Measurements from ENCODE around the gene RAB5IF. TPM values are rescaled to one million over a fixed set of nuclear protein-coding genes. Genes with fewer than 3 reads are reported as not detected.
A peak's percentile ranks its signal among the peaks of the same experiment; 100 is the strongest.

RAB5IF gene
- total and polyA plus RNA-seq, 2 of the 13 experiments (the other 11 are each of a cell fraction or from before 2014, with no cell fraction given), result 261 to 305 TPM

DNA sequence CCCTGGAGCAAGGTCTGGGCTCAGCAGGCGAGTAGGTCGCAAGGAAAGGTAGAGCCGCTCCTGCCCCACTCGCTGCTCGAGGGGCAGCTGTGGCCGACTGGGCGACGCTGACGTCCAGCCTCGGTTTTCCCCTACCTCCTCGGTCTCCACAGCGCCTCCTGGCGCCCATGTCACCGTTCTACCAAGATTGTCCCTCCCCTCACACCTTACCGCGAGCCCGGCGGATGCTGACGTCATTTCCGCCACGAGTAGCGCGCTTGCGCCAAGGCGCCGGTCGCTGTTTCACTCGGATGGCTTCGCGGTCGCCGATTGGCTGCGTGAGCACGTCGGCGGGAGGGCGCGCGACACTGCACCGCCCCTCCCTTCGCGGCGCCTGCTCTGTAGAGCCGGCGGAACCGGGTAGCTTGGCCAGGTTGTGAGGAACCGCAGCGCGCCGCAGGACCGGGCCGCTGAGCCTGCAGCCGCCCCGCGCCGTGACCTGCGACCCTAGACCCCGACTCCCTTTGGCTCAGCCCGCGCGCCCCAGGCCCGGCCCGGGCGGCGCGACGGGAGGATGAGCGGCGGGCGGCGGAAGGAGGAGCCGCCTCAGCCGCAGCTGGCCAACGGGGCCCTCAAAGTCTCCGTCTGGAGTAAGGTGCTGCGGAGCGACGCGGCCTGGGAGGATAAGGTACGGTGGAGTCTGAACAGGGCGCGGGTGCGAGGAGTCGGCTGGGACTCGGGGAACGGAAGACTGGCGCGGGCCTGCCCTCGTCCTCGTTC, at the start of gene RAB5IF (continued):
- TF ChIP-seq NFKBIZ (CRISPR knock-in tag; IDR thresholded peaks at IDR 0.05), result peak; percentile 67; the same call in 1 of the 2 replicates
- peak; percentile 92 for TF ChIP-seq ELF1 (CRISPR knock-in tag; IDR thresholded peaks at IDR 0.05)
- TF ChIP-seq NBN (conservative IDR thresholded peaks at IDR 0.05), result no peak
- peak; percentile 97 for TF ChIP-seq KAT7 (CRISPR knock-in tag; IDR thresholded peaks at IDR 0.05; ENCODE audit: borderline replicate concordance)
- TF ChIP-seq, protein P1, sequence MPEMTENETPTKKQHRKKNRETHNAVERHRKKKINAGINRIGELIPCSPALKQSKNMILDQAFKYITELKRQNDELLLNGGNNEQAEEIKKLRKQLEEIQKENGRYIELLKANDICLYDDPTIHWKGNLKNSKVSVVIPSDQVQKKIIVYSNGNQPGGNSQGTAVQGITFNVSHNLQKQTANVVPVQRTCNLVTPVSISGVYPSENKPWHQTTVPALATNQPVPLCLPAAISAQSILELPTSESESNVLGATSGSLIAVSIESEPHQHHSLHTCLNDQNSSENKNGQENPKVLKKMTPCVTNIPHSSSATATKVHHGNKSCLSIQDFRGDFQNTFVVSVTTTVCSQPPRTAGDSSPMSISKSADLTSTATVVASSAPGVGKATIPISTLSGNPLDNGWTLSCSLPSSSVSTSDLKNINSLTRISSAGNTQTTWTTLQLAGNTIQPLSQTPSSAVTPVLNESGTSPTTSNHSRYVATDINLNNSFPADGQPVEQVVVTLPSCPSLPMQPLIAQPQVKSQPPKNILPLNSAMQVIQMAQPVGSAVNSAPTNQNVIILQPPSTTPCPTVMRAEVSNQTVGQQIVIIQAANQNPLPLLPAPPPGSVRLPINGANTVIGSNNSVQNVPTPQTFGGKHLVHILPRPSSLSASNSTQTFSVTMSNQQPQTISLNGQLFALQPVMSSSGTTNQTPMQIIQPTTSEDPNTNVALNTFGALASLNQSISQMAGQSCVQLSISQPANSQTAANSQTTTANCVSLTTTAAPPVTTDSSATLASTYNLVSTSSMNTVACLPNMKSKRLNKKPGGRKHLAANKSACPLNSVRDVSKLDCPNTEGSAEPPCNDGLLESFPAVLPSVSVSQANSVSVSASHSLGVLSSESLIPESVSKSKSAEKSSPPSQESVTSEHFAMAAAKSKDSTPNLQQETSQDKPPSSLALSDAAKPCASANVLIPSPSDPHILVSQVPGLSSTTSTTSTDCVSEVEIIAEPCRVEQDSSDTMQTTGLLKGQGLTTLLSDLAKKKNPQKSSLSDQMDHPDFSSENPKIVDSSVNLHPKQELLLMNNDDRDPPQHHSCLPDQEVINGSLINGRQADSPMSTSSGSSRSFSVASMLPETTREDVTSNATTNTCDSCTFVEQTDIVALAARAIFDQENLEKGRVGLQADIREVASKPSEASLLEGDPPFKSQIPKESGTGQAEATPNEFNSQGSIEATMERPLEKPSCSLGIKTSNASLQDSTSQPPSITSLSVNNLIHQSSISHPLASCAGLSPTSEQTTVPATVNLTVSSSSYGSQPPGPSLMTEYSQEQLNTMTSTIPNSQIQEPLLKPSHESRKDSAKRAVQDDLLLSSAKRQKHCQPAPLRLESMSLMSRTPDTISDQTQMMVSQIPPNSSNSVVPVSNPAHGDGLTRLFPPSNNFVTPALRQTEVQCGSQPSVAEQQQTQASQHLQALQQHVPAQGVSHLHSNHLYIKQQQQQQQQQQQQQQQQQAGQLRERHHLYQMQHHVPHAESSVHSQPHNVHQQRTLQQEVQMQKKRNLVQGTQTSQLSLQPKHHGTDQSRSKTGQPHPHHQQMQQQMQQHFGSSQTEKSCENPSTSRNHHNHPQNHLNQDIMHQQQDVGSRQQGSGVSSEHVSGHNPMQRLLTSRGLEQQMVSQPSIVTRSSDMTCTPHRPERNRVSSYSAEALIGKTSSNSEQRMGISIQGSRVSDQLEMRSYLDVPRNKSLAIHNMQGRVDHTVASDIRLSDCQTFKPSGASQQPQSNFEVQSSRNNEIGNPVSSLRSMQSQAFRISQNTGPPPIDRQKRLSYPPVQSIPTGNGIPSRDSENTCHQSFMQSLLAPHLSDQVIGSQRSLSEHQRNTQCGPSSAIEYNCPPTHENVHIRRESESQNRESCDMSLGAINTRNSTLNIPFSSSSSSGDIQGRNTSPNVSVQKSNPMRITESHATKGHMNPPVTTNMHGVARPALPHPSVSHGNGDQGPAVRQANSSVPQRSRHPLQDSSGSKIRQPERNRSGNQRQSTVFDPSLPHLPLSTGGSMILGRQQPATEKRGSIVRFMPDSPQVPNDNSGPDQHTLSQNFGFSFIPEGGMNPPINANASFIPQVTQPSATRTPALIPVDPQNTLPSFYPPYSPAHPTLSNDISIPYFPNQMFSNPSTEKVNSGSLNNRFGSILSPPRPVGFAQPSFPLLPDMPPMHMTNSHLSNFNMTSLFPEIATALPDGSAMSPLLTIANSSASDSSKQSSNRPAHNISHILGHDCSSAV (CRISPR knock-in tag; IDR thresholded peaks at IDR 0.05; ENCODE audit: borderline replicate concordance), result no peak
- no peak for TF ChIP-seq ZNF383 (CRISPR knock-in tag; IDR thresholded peaks at IDR 0.05; ENCODE audit: borderline replicate concordance)
- TF ChIP-seq MED8 (CRISPR knock-in tag; IDR thresholded peaks at IDR 0.05; ENCODE audit: insufficient replicate concordance), result peak; percentile 72
- TF ChIP-seq RFX3 (CRISPR knock-in tag; IDR thresholded peaks at IDR 0.05), result no peak

Data from HepG2 (cell line).